ENCODE data around the gene LKAAEAR1.

Gene LKAAEAR1

DNA sequence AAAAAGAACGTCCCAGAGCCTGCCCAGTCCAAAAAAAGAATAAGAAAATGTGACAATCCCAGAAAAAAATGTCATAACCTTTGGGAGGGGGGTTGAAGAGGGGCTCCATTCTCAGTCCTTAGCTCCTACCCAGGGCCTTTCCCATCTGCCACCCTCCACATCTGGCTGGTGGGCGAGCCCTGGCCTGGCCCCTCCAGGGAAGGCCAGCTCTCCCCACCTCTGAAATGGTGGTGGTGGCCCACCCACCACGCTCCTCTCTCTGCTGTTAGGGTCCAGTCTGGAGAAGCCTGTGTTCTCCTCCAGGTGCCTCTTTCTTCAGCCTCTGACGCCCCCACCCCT, 5.3 kb downstream of the LKAAEAR1 start:
- DNase-seq (ENCODE audit: low spot score): no peak

DNA sequence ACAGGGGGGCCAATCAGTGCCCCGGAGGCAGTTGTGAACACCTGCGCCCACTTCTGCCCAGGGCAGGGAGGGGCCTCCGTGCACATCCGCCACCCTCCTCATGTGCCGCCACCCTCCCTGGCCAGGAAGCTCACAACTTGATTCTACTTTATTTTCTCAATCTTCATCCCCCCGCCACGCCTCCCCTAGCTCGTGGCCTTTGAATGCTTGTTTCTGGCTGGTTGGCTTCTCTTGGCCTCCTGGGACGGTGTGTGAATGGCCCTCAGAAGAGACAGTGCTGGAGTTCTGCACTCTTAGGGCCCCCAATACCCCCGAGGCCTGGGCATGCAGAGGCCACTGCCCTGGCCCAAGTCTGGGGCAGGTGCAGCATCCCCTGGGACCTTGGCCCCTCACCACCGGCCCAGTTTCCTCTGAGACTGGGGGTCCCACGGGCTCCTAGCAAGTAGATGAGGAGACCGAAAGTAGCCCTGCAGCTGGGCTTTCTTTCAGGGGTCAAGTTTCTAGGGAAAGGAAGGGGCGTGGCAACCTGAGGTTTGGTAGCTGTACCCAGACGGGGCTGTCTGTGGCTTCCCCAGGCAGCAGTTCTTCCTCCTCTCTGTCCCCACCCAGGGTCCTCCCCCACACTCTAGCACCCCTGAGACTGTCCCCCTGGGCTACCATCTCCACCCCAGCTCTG, 6.2 kb downstream of the LKAAEAR1 start:
- peak; percentile 75 for DNase-seq (ENCODE audit: low spot score)

DNA sequence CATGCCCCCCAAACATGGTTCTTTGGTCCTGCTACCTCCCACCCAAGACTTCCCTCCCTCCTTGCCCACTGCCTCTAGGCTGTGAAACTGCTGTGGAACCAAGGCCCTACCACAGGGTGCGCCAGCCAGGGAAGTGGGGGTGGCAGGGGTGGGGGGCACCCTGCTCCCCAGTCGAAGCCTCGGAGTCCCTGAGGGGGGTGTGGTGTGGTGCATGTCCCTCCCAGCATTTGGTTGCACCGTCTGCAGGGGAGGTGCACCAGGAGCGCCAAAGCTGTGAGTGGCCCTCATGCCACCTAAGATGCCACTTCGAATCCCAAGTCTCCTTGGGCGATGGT, 6.7 kb downstream of the LKAAEAR1 start:
- DNase-seq (ENCODE audit: low spot score): no peak

DNA sequence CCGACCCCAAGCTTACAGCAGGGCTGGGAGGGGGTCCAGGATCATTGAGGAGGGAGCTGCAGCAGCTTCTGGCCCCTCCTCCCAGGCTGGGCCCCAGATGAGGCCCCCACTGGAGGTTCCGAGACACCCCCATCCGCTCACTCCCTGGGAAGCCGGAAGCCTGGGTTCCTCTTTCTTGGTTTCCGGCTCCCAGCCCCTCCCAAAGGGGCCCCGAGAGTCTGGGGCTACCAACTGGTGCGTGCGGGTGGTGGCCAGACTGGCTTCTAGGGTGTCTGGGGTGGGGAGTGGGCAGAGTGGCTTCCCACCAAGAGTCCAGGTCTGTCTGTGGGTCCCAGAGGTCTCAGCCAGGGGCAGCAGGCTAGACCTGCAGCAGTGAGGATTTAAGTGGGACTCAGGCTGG, 7.1 kb downstream of the LKAAEAR1 start:
- DNase-seq (ENCODE audit: low spot score): peak; percentile 43

DNA sequence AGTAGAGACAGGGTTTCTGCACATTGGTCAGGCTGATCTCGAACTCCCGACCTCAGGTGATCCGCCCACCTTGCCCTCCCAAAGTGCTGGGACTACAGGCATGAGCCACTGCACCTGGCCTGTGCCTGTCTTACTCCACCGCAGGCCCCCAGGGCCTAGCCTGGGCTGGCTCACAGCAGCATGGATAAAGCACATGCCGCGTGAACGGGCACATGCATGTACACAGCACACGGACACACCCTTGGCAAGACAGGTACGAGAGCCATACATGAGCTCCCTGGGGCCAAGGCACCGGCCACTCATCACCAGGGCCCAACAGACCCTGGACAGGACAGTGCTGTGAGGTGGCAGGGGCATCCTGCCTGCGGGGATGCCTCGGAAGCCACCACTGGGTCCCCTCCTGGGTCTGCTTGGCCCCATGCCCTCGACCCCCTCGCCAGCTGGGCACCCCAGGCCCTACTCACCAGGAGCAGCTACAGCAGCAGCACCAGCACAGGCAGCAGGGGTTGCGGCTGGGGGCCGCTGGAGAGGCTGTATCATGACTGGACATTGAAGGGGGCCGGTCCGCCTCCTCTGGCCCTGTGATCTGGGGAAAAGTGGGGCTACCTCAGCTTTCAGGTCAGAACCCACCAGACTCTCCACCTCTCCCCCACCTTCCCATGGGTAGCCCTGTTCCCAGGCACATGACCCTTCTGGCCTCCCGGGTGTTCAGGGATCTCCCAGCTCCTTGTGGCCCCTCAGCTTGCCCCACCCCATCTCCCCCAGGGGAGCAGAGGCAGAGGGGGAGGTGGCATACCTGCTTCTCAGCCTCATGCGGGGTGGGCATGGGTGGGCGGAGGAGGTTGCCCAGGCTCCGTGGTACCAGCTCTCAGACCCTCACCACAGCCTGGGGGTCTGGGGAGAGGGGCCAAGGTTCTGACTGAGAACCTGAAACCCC, 7.9 kb downstream of the LKAAEAR1 start:
- no peak for DNase-seq (ENCODE audit: low spot score)

DNA sequence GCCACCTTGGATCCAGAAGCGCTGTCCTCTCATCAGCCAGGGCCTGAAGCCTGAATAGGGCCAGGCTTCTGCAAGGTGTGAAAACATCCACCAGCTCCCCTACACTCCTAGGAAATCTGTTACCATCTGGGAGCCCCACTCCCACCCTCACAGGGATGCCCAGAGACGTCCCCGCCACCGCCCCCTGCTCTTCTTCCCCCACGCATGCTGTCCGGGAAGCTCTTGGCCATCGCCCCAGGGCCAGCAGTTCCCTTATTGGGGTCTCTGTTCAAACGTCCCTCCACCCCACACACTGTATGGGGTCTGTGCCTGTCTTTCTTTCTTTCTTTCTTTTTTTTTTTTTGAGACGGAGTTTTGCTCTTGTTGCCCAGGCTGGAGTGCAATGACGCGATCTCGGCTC, 8.6 kb downstream of the LKAAEAR1 start:
- DNase-seq (ENCODE audit: low spot score): no peak

DNA sequence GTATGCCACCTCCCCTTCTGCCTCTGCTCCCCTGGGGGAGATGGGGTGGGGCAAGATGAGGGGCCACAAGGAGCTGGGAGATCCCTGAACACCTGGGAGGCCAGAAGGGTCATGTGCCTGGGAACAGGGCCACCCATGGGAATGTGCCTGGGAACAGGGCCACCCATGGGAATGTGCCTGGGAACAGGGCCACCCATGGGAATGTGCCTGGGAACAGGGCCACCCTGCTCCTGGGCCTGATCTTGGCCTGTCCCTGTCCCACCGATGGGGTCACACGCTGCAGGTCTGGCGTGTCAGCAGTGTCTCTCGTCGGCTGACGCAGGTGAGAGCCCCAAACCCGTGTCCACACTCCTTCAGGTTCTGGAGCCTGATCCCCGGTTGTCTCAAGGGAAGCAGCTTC, 9.2 kb downstream of the LKAAEAR1 start:
- DNase-seq (ENCODE audit: low spot score): no peak

DNA sequence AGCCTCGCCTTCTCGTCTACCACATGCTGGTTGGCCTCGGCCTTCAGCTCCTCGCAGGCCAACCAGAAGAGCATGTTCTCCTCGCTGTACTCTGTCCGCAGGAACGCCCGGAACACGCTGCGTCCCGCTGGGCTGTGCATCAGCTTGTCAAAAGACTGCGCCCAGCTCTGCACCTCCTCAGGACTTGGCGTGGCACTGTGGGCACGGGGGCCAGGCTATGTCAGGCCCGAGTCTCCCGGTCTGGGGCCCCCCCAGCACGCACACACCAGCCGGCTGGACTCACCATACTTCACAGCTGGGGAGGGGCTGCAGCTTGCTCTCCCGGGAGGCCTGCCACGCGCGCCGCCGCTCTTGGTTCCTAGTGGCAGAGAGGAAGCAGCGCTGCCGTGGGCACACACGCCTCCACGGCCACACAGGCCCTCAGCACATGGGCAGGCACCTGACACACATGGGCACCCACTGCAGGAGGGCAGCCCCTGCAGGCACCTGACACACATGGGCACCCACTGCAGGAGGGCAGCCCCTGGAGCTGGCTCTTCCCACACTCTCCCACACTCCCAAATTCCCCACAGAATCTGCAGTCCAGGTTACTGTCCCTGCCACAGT, 9.9 kb downstream of the LKAAEAR1 start:
- DNase-seq (ENCODE audit: low spot score): no peak

DNA sequence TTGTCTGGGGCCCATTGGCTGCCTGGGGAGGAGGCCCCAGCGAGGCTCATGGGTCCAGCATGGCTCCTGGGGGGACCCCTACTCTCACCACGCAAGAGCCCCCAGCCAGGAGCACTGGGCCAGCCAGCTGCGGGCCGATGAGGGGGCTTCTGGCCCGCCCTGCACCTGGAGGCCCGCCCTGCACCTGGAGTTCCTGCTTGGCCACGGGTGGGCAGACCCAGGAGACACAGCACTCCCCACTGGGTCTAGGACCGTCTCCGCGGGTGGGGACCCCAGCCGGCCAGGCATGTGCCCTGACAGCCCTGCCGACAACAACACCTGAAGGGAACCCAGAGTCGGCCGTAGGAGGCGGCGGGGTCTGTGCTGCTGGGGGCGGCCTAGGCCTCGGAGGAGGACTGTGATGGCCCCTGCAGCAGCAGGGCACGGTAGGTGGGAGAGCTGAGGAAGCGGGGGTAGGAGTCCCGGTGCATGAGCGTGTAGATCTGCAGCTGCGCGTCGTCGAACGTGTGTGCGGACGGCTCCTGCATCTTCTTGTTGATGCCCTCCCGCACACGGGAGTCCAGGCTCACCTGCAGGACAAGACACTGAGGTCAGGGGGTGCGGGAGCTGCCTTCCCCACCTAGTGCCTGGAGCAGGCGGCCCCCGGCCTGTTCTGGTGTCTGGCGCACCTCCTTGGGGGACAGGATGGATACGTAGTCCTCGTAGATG, 10.6 kb downstream of the LKAAEAR1 start:
- no peak for DNase-seq (ENCODE audit: low spot score)

DNA sequence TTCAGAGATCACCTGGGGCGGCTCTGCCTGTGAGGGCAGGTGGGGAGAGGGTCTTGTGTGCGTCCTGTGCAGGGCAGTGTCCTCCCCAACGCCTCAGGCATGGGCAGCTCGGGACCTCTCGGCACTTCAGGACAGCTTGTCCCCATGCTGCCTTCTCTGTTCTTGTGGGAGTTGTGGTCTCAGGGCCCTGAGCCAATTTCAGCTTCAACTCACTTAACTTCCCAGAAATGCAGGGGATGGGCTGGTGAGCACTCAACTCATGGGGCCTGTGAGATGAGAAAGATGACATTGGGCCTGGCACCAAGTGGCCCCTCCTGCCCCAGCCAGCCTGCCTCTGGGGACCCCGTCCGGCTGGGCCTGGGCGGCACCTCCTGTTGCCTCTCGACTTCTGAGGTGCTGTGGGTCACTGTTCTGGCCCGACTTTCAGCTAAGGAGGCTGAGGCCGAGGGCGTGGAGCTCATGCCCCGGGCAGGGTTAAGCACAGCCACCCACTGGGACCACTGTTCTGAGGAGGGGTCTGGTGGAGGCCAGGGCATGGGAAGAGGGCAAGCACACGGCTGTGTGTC, 11.6 kb downstream of the LKAAEAR1 start:
- no peak for DNase-seq (ENCODE audit: low spot score)

DNA sequence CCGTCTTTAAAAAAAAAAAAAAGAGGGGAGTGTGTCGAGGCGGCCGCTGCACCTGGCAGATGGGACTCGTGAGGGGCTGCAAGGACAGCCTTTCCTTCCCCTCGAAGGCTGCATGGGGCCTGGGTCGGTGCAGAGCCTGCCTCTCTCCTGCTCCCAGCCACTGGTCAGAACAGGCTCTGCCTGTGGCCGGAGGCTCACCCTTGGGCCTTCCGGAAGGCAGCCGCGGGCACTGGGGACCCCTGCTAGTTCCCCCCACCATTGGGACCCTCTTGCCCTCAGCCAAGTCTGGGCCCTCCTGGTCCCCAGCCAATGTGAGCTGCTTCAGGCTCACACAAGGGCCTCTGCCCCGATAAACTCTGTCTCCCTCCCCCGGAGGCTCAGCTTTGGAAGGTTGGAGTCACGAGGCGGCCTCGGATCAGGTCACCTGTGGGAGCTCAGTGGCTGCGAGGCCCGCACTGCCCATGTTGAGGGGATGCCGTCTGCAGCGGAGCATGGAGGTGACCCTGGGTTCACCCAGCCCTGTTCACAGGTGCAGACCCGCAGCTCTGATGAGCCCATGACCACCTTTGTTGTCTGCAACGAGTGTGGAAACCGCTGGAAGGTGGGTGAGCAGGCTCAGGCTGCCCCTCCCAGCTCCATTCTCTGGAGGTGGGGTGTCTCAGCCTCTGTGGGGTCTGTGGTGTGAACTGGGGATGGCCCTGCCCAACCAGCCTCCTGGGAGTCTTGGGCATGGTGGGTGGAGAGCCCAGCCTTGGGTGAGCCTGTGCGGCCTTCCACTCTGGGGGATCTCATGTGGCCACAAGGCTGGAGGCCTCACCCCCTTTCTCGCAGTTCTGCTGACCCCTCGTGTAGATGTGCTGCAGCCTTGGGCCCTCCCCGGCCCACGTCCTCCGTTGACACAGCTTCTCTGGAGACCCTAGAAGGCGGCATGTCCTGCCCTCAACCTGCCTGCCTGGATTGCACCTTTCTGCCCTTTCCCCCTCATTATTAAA, 12.6 kb downstream of the LKAAEAR1 start:
- no peak for DNase-seq (ENCODE audit: low spot score)

DNA sequence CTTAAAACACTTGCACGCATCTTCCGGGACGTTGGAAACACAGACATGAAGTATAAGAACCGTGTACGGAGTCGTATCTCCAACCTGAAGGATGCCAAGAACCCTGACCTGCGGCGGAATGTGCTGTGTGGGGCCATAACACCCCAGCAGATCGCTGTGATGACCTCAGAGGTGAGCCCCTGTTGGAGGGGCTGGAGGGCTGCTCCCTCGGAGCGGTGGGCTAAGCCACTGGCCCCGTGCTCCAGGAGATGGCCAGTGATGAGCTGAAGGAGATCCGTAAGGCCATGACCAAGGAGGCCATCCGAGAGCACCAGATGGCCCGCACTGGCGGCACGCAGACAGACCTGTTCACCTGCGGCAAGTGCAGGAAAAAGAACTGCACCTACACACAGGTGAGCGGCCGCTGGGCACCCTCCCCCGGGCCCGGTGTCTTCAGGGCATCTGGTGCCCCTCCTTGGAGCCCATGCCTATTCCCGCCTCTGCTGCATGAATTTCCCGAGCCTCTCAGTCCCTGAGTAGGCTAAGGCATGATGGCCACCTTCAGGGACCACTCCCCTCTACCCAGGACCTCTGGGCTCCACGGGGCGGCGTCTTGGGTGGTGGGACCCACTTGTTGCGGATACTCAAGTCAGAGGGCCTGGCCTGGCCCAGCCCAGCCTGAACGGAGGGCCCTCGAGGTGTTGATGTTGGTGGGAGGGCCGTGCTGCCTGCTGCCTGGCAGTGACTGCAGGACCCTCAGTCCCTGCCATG, 13.8 kb downstream of the LKAAEAR1 start:
- DNase-seq (ENCODE audit: low spot score): no peak

DNA sequence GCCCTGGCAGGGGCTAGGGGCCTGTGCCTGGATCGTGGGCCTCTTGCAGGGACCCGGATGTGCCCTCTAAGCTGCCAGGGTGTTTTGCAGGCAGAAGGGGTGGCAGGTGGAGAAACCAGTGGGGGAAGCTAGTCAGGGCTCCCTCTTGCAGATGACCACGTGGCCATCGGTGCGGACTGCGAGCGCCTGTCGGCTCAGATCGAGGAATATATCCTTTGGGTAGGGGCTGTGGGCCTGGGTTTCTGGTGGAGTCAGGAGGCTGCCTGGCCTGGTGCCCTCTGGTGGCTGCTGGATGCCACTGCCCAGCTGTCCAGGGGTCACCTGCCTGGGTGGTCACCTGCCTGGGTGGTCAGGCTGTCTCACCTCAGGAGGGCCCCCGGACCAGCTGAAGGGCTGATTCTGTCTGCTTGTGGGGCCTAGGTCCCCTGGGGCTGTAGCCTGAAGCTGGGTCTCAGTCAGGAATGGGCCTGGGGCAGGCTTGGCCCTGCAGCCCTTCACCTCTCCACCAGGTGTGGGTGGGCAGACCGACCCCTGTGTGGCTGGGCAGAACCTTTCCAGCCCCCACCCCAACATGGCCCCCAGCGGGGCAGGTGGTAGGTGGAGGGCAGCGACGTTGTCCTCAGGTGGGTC, 14.5 kb downstream of the LKAAEAR1 start:
- no peak for DNase-seq (ENCODE audit: low spot score)

DNA sequence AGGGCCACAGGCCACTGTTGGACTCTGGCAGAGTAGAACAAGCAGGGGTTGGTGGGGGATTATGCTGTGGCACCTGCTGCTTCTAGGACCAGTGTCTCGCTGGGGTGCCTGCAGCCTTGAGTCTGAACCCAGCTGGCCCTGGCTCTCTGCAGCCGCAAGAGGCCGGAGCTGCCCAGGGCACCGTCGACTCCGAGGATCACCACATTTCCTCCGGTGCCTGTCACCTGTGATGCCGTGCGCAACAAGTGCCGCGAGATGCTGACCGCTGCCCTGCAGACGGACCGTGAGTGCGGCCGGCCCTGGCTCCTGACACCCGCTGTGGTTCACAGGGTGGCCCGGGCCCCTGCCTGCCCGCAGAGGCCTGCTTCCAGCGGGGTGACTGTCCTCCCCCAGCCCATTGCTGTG, 15.0 kb downstream of the LKAAEAR1 start:
- no peak for DNase-seq (ENCODE audit: low spot score)

DNA sequence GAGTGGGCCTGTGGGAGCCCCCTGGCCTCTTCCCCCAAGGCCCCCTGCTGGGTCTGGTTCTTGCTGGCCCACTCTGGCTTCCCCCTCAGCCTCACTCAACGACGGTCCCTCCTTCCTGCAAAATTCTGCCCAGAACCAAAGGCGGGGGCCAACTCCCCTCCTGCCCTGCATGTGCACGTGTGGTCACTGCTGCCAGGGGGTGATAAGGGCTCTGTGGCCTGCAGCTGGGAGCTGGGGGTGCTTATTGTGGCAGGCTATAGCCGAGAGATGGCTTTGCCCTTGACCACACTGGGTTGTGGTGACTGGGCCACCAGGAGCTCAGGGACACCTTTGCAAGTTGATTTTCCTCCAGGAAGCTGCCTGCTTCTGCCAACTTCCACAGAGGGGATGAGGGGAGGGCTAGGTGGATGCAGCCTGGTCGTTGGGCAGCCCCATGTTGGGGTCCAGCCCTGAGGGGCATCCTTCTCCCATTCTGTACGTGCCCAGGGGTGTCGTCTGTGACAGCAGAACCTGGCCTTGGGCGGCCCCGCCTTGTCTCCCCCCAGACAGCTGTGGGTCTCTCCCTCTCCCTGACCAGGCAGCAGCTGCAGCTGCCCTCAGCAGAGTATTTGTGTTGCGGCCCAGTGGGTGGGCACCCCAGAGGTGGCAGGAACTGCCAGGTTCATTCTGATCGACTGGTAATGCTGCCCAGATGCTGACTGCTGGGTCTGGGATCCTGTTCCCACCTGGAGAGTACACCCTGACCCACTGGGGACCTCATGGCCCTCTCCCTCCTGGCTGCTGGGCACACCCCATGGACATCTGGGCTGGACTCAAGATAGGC, 15.6 kb downstream of the LKAAEAR1 start:
- no peak for DNase-seq (ENCODE audit: low spot score)

DNA sequence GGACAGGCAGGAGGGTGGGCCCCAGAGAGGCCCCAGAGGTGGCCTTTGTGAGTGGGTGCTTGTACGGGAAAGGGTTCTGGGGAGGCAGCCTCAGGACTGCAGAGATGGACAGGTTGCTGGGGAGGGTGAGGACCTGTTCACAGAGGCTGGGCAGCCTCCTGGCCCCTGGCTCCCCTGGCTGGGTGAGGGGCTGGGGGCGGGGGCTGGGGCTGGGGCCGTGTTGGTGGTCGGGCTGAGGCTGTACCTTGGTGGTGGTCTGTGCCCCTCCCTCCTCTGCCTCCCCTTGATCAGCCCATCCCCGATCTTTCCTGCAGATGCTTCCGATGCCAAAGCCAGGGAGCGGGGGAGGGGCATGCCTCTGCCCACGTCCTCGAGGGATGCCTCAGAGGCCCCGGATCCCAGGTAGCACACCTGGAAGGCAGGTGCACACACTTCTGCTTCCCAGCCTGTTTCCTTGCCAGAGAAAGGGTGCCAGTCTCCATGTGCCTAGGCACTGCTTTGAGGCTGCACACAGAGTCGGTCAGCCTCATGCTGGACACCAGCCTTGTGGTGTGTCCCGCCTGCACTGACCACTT, 16.4 kb downstream of the LKAAEAR1 start:
- no peak for DNase-seq (ENCODE audit: low spot score)

DNA sequence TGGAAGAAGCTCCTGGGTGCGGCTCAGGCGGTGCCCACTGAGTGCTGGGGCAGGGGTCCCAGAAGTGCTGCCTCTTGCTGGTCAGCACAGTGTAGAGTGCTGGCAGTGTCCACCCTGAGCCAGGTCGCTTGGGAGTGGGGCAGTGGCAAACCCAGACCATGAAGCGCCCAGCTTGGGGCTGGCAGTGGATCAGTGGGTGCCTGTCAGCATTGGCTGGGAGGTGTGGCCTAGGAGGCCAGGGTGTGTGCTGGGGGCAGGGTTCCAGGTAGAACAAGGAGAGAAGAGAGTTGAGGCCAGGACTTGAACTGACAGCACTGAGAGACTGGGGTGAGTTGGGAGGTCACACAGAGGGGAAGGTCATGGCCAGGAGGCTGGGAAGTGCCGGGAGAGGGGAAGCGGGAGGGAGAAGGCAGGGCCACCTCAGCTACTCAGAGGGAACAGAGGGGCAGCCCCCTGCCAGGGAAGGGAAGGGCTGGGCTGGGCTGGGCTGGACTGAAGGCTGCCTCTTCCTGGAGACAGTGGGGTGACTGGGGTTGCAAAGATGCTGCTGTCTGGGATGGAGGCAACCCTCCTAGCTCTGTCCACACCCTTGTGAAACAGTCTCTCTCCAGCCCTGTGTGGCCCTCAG, 17.1 kb downstream of the LKAAEAR1 start:
- no peak for DNase-seq (ENCODE audit: low spot score)

DNA sequence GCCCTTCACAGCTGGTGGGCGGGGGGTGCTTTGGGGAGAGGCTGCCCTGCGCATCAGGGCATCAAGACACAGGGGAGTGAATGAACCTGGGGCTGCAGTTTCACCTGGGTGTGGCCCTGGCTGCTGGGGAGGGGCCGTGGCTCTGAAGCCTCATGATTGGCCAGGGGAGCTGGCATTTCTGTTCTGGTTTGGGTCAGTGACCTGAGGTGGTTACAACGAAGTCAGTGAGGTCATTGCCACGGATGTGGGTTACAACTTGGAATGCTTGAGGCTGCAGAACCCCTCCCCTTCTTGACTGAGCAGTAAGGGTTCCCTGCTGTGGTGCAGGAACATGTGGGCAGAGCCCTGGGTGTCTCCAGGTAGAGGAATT, 18.2 kb downstream of the LKAAEAR1 start:
- DNase-seq (ENCODE audit: low spot score): peak; percentile 56

Data from CD4-positive, alpha-beta T cell treated with Interleukin-6 at 100 ng/mL for 8 hours (primary cell).